SK-N-SH (cell line): ENCODE results near the gene C9orf50. TPM values are rescaled to one million over a fixed set of nuclear protein-coding genes. Genes with fewer than 3 reads are reported as not detected.

Experiments used
- CHD2 ChIP-seq: fragments of 150-350 bp; IDR thresholded peaks from 2 replicates; pipeline ENCODE4 v1.6.1; 2018; ENCODE audit warnings: low read length; ENCODE audit not compliant: partially characterized antibody
- ELF1 ChIP-seq: IDR thresholded peaks from 2 replicates; pipeline ENCODE4 v1.4.0; 2012
- EZH2phosphoT487 ChIP-seq: fragments of 200-600 bp; sonication (generic); IDR thresholded peaks from 2 replicates; pipeline ENCODE4 v1.6.1; 2017; ENCODE audit warnings: low read depth, mixed run types, mild to moderate bottlenecking, antibody characterized with exemption, moderate library complexity, borderline replicate concordance
- FOSL2 ChIP-seq: IDR thresholded peaks from 2 replicates; pipeline ENCODE4 v1.4.0; 2012; ENCODE audit warnings: low read depth, mild to moderate bottlenecking, moderate library complexity, borderline replicate concordance
- FOXJ3 ChIP-seq: sonication (generic); formaldehyde crosslinking; IDR thresholded peaks from 2 replicates; pipeline ENCODE4 v1.5.1; 2020; ENCODE audit warnings: mild to moderate bottlenecking, missing genetic modification reagents
- GABPA ChIP-seq: IDR thresholded peaks from 2 replicates; pipeline ENCODE4 v1.4.0; 2012; ENCODE audit warnings: low read depth, mild to moderate bottlenecking
- JUND ChIP-seq: IDR thresholded peaks from 2 replicates; pipeline ENCODE4 v1.4.0; 2012
- MEF2A ChIP-seq: IDR thresholded peaks from 2 replicates; pipeline ENCODE4 v1.4.0; 2012; ENCODE audit warnings: low read depth, borderline replicate concordance
- MXI1 ChIP-seq: IDR thresholded peaks from 2 replicates; pipeline ENCODE4 v1.6.1; 2012; ENCODE audit warnings: mild to moderate bottlenecking, low read depth, low read length, improper control_type of control experiment
- NRF1 ChIP-seq: IDR thresholded peaks from 2 replicates; pipeline ENCODE4 v1.6.1; 2012; ENCODE audit warnings: low read depth, mild to moderate bottlenecking, low read length
- POLR2AphosphoS5 ChIP-seq: IDR thresholded peaks from 2 replicates; pipeline ENCODE4 v1.6.1; 2012; ENCODE audit warnings: low read depth, low read length
- RCOR1 ChIP-seq: fragments of 150-350 bp; IDR thresholded peaks from 2 replicates; pipeline ENCODE4 v1.6.1; 2017; ENCODE audit warnings: antibody characterized with exemption, low read length
- SIN3A ChIP-seq: IDR thresholded peaks from 2 replicates; pipeline ENCODE4 v1.6.1; 2012; ENCODE audit warnings: low read depth, mild to moderate bottlenecking, low read length, moderate library complexity, borderline replicate concordance
- SMC3 ChIP-seq: IDR thresholded peaks from 2 replicates; pipeline ENCODE4 v1.6.1; 2012; ENCODE audit warnings: low read depth, low read length, improper control_type of control experiment
- TAF1 ChIP-seq: IDR thresholded peaks from 2 replicates; pipeline ENCODE4 v1.6.1; 2012; ENCODE audit warnings: low read depth, mild to moderate bottlenecking, low read length, moderate library complexity, borderline replicate concordance
- TEAD4 ChIP-seq: IDR thresholded peaks from 2 replicates; pipeline ENCODE4 v1.4.0; 2012; ENCODE audit warnings: mild to moderate bottlenecking, borderline replicate concordance; ENCODE audit not compliant: insufficient read depth
- YY1 ChIP-seq: IDR thresholded peaks from 2 replicates; pipeline ENCODE4 v1.4.0; 2012; ENCODE audit warnings: low read depth, mild to moderate bottlenecking
- polyA plus RNA-seq, 3 experiments: library from polyadenylated mRNA; depleted of rRNA; stranded (reverse); fragments of >200 nt; gene quantifications; 2 replicates each; pipeline ENCODE4 v1.2.3, GENCODE V29; 2012
- TF ChIP-seq, protein P1 (sequence below): IDR thresholded peaks from 2 replicates; pipeline ENCODE4; 2012
- TF ChIP-seq, protein P2 (sequence below): IDR thresholded peaks from 2 replicates; pipeline ENCODE4 v1.4.0; 2012; ENCODE audit warnings: low read depth
- TF ChIP-seq, protein P3 (sequence below): IDR thresholded peaks from 2 replicates; pipeline ENCODE4 v1.6.1; 2012; ENCODE audit warnings: mild to moderate bottlenecking, low read depth, low read length, moderate library complexity
- TF ChIP-seq, protein P4 (sequence below): IDR thresholded peaks from 2 replicates; pipeline ENCODE4 v1.4.0; 2012; ENCODE audit warnings: low read depth, borderline replicate concordance

Gene C9orf50
- polyA plus RNA-seq, 1 of the 3 experiments (the other 2 are of a cell fraction): 0.30 TPM

DNA sequence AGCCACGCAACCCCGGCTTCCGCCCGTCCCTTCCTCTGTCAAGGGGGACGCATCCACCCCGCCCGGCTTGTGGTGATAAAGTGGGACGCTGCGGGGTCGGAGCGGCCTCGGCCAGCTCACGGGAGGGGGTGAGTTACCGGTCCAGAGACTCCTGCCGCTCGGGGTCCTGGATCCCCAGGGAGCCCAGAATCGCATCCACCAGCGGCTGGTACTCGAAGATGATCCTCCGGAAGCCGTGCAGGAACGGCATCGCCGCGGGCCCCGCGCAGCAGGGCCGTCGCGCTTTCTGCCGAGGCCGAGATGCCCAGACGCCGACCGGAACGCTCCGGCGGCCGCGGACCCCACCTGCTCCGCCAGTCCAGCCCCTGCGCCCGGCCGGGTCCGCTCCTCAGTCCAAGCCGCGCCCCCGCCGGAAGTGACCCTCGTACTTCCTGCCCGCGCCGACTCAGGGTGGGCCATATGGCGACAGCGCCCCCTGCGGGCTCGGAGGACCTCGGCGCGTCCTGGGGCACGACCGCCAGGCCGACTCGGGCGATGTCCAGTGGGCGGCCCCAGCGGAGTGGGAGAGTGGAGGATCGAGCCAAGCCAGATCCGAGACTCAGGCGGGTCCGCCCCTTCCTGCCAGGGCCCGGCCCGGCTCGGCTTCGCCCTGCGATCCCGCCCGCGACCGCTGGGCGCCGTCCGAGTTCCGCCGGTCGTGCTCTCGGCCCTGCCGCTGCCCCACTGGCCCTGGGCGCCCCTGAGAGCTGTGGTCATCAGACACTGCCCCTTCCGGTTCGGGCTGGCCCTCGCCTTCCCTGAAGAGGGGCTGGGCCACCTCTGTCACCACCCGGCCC, 21.1 kb upstream of the C9orf50 start, which contains the start of gene ASB6 (continued):
- TF ChIP-seq EZH2phosphoT487 (no peak), POLR2AphosphoS5 (peak; percentile 52), FOSL2 (no peak), SMC3 (peak; percentile 90), TEAD4 (no peak), MEF2A (no peak), FOXJ3 (no peak), MXI1 (peak; percentile 67; the same call in 1 of the 2 replicates), RCOR1 (no peak), GABPA (peak; percentile 95), ELF1 (no peak; the same call in none of the 2 replicates), YY1 (0 out of 2 replicates have a peak, but pooled peaks have one; percentile 54), JUND (no peak), NRF1 (peak; percentile 46), CHD2 (peak; percentile 73), TAF1 (peak; percentile 90), SIN3A (0 out of 2 replicates have a peak, but pooled peaks have one; percentile 43)
- TF ChIP-seq, protein P1, sequence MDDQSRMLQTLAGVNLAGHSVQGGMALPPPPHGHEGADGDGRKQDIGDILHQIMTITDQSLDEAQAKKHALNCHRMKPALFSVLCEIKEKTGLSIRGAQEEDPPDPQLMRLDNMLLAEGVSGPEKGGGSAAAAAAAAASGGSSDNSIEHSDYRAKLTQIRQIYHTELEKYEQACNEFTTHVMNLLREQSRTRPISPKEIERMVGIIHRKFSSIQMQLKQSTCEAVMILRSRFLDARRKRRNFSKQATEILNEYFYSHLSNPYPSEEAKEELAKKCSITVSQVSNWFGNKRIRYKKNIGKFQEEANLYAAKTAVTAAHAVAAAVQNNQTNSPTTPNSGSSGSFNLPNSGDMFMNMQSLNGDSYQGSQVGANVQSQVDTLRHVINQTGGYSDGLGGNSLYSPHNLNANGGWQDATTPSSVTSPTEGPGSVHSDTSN: 0 out of 2 replicates have a peak, but pooled peaks have one; percentile 17
- TF ChIP-seq, protein P2, sequence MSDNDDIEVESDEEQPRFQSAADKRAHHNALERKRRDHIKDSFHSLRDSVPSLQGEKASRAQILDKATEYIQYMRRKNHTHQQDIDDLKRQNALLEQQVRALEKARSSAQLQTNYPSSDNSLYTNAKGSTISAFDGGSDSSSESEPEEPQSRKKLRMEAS: peak; percentile 76
- TF ChIP-seq, protein P3, sequence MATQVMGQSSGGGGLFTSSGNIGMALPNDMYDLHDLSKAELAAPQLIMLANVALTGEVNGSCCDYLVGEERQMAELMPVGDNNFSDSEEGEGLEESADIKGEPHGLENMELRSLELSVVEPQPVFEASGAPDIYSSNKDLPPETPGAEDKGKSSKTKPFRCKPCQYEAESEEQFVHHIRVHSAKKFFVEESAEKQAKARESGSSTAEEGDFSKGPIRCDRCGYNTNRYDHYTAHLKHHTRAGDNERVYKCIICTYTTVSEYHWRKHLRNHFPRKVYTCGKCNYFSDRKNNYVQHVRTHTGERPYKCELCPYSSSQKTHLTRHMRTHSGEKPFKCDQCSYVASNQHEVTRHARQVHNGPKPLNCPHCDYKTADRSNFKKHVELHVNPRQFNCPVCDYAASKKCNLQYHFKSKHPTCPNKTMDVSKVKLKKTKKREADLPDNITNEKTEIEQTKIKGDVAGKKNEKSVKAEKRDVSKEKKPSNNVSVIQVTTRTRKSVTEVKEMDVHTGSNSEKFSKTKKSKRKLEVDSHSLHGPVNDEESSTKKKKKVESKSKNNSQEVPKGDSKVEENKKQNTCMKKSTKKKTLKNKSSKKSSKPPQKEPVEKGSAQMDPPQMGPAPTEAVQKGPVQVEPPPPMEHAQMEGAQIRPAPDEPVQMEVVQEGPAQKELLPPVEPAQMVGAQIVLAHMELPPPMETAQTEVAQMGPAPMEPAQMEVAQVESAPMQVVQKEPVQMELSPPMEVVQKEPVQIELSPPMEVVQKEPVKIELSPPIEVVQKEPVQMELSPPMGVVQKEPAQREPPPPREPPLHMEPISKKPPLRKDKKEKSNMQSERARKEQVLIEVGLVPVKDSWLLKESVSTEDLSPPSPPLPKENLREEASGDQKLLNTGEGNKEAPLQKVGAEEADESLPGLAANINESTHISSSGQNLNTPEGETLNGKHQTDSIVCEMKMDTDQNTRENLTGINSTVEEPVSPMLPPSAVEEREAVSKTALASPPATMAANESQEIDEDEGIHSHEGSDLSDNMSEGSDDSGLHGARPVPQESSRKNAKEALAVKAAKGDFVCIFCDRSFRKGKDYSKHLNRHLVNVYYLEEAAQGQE: peak; percentile 3; the same call in 1 of the 2 replicates
- TF ChIP-seq, protein P4, sequence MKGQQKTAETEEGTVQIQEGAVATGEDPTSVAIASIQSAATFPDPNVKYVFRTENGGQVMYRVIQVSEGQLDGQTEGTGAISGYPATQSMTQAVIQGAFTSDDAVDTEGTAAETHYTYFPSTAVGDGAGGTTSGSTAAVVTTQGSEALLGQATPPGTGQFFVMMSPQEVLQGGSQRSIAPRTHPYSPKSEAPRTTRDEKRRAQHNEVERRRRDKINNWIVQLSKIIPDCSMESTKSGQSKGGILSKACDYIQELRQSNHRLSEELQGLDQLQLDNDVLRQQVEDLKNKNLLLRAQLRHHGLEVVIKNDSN: no peak
